Right lung (tissue), 5 donors: ENCODE data around the gene CAMKK1. TPM values are rescaled to one million over a fixed set of nuclear protein-coding genes. Genes with fewer than 3 reads are reported as not detected.

ENCODE experiments used
- DNase-seq, 2 donors: peaks; one replicate each; pipeline ENCODE4 v3.0.0-alpha.2; 2013
- polyA plus RNA-seq, 5 donors: library from polyadenylated mRNA; unstranded; fragments of 120-200 nt; gene quantifications; one replicate each; pipeline versions ENCODE4 v1.2.1 to v1.2.3, GENCODE V29; 2013; ENCODE audit warnings: inconsistent platforms in 1 of 5, low replicate concordance in 1 of 5; ENCODE audit not compliant: insufficient read length in 5 of 5, insufficient read depth in 1 of 5

The CAMKK1 gene
- polyA plus RNA-seq, 5 donors, result 2.5 to 4.7 (median 3.3) TPM

GRCh38 chr17:3896968-3897235 is 4.0 kb upstream of the CAMKK1 start:
- DNase-seq, result no peak

GRCh38 chr17:3896108-3896967 is 3.5 kb upstream of the CAMKK1 start:
- no peak for DNase-seq

GRCh38 chr17:3895354-3895753 is 2.5 kb upstream of the CAMKK1 start:
- no peak for DNase-seq

GRCh38 chr17:3894911-3895343 is 2.1 kb upstream of the CAMKK1 start:
- DNase-seq, result no peak

GRCh38 chr17:3894188-3894587 is 1.3 kb upstream of the CAMKK1 start:
- DNase-seq, result no peak

- no peak for DNase-seq
Observed at GRCh38 chr17:3893720-3894116, 865 bp upstream of the CAMKK1 start.

- DNase-seq, result no peak
Observed at GRCh38 chr17:3892095-3892998, 506 bp downstream of the CAMKK1 start.

- no peak for DNase-seq
Observed at GRCh38 chr17:3891626-3892094, 1.2 kb downstream of the CAMKK1 start.

GRCh38 chr17:3890878-3891219 is 2.0 kb downstream of the CAMKK1 start:
- DNase-seq, result no peak

- no peak for DNase-seq
Observed at GRCh38 chr17:3890082-3890877, 2.6 kb downstream of the CAMKK1 start.

GRCh38 chr17:3889325-3890012 is 3.4 kb downstream of the CAMKK1 start:
- no peak for DNase-seq

- no peak for DNase-seq
Observed at GRCh38 chr17:3888343-3889171, 4.3 kb downstream of the CAMKK1 start.

GRCh38 chr17:3887804-3888203 is 5.0 kb downstream of the CAMKK1 start:
- DNase-seq, result no peak

- no peak for DNase-seq
Observed at GRCh38 chr17:3887394-3887793, 5.5 kb downstream of the CAMKK1 start.

- DNase-seq, result no peak
Observed at GRCh38 chr17:3886776-3887175, 6.1 kb downstream of the CAMKK1 start.

GRCh38 chr17:3885970-3886369 is 6.9 kb downstream of the CAMKK1 start:
- no peak for DNase-seq

GRCh38 chr17:3885271-3885670 is 7.6 kb downstream of the CAMKK1 start:
- DNase-seq, result no peak

GRCh38 chr17:3884188-3884587 is 8.7 kb downstream of the CAMKK1 start:
- DNase-seq, result no peak

- DNase-seq, result no peak
Observed at GRCh38 chr17:3882276-3882675, 10.6 kb downstream of the CAMKK1 start.

GRCh38 chr17:3880983-3881382 is 11.9 kb downstream of the CAMKK1 start:
- DNase-seq, result no peak
